Measurements from ENCODE around the gene NEK10. TPM values are rescaled to one million over a fixed set of nuclear protein-coding genes. Genes with fewer than 3 reads are reported as not detected.

NEK10 gene
- total RNA-seq, 1 donor from 2014 or later = 0.67 TPM

- TF ChIP-seq CTCF (IDR thresholded peaks at IDR 0.05; ENCODE audit: insufficient read depth, low read length, poor library complexity, severe bottlenecking) = no peak
- no peaks in the 10 kb centered on the region for H3K27me3 ChIP-seq (ENCODE audit: control insufficient read depth, insufficient read depth, low read length)
- H3K36me3 ChIP-seq (ENCODE audit: control insufficient read depth, insufficient read depth, low read length) = no peaks in the 10 kb centered on the region
- no peak overlapping the region for H3K4me3 ChIP-seq (ENCODE audit: low read depth, low read length)
- no peak for DNase-seq (ENCODE audit: low read depth)
Observed at GRCh38 chr3:27345959-27346865, 23.0 kb downstream of the NEK10 start.

- TF ChIP-seq CTCF (IDR thresholded peaks at IDR 0.05; ENCODE audit: insufficient read depth, low read length, poor library complexity, severe bottlenecking) = no peak
- no peaks in the 10 kb centered on the region for H3K27me3 ChIP-seq (ENCODE audit: control insufficient read depth, insufficient read depth, low read length)
- no peak overlapping the region for H3K4me3 ChIP-seq (ENCODE audit: low read depth, low read length)
- H3K36me3 ChIP-seq (ENCODE audit: control insufficient read depth, insufficient read depth, low read length) = no peaks in the 10 kb centered on the region
- DNase-seq (ENCODE audit: low read depth) = no peak
Observed at GRCh38 chr3:27345493-27345892, 23.7 kb downstream of the NEK10 start.

GRCh38 chr3:27345045-27345444 is 24.1 kb downstream of the NEK10 start:
- H3K36me3 ChIP-seq (ENCODE audit: control insufficient read depth, insufficient read depth, low read length) = no peaks in the 10 kb centered on the region
- H3K4me3 ChIP-seq (ENCODE audit: low read depth, low read length) = no peak overlapping the region
- DNase-seq (ENCODE audit: low read depth) = no peak
- TF ChIP-seq CTCF (IDR thresholded peaks at IDR 0.05; ENCODE audit: insufficient read depth, low read length, poor library complexity, severe bottlenecking) = no peak
- no peaks in the 10 kb centered on the region for H3K27me3 ChIP-seq (ENCODE audit: control insufficient read depth, insufficient read depth, low read length)

- Histone ChIP-seq H3K36me3 (ENCODE audit: control insufficient read depth, insufficient read depth, low read length) (no peaks in the 10 kb centered on the region), H3K27me3 (ENCODE audit: control insufficient read depth, insufficient read depth, low read length) (no peaks in the 10 kb centered on the region), H3K4me3 (ENCODE audit: low read depth, low read length) (no peak overlapping the region)
- TF ChIP-seq CTCF (IDR thresholded peaks at IDR 0.05; ENCODE audit: insufficient read depth, low read length, poor library complexity, severe bottlenecking) = no peak
- no peak for DNase-seq (ENCODE audit: low read depth)
Observed at GRCh38 chr3:27344192-27344591, 25.0 kb downstream of the NEK10 start.

- no peak for TF ChIP-seq CTCF (IDR thresholded peaks at IDR 0.05; ENCODE audit: insufficient read depth, low read length, poor library complexity, severe bottlenecking)
- no peak overlapping the region for H3K4me3 ChIP-seq (ENCODE audit: low read depth, low read length)
- H3K36me3 ChIP-seq (ENCODE audit: control insufficient read depth, insufficient read depth, low read length) = no peaks in the 10 kb centered on the region
- DNase-seq (ENCODE audit: low read depth) = no peak
- no peaks in the 10 kb centered on the region for H3K27me3 ChIP-seq (ENCODE audit: control insufficient read depth, insufficient read depth, low read length)
Observed at GRCh38 chr3:27342267-27342666, 26.9 kb downstream of the NEK10 start.

- H3K27me3 ChIP-seq (ENCODE audit: control insufficient read depth, insufficient read depth, low read length) = no peaks in the 10 kb centered on the region
- DNase-seq (ENCODE audit: low read depth) = no peak
- TF ChIP-seq CTCF (IDR thresholded peaks at IDR 0.05; ENCODE audit: insufficient read depth, low read length, poor library complexity, severe bottlenecking) = no peak
- H3K36me3 ChIP-seq (ENCODE audit: control insufficient read depth, insufficient read depth, low read length) = no peaks in the 10 kb centered on the region
- no peak overlapping the region for H3K4me3 ChIP-seq (ENCODE audit: low read depth, low read length)
Observed at GRCh38 chr3:27340534-27340933, 28.6 kb downstream of the NEK10 start.
